H1 (cell line): ENCODE results near the gene ZNF48.

Source experiments
- BRCA1 ChIP-seq: IDR thresholded peaks from 2 replicates; pipeline ENCODE4 v1.6.1; 2012; ENCODE audit warnings: low read depth, low read length, improper control_type of control experiment
- CREB1 ChIP-seq: IDR thresholded peaks from 2 replicates; pipeline ENCODE4 v1.6.1; 2012; ENCODE audit warnings: inconsistent platforms
- CTCF ChIP-seq, 3 experiments: IDR thresholded peaks; 1 replicate in 2 of 3; 2 replicates in 1 of 3; pipeline versions ENCODE4 v1.5.1 to v1.6.1; 2011; ENCODE audit warnings: low read length in 3 of 3, mild to moderate bottlenecking in 3 of 3, inconsistent platforms in 2 of 3, low read depth in 1 of 3, moderate library complexity in 1 of 3; ENCODE audit not compliant: insufficient read depth in 1 of 3; ENCODE audit errors: control extremely low read depth in 1 of 3
- EZH2 ChIP-seq: fragments of 200-600 bp; sonication (generic); IDR thresholded peaks from 2 replicates; pipeline ENCODE4 v1.7.1; 2012; ENCODE audit warnings: low read depth, mild to moderate bottlenecking, moderate library complexity, low read length, inconsistent platforms; ENCODE audit not compliant: severe bottlenecking
- JUN ChIP-seq: IDR thresholded peaks from 2 replicates; pipeline ENCODE4 v1.6.1; 2011; ENCODE audit warnings: low read depth, mild to moderate bottlenecking, improper control_type of control experiment, low read length
- KDM1A ChIP-seq: fragments of 200-600, 300-600 bp; sonication (generic); IDR thresholded peaks from 2 replicates; pipeline ENCODE4 v1.7.1; 2016; ENCODE audit warnings: mild to moderate bottlenecking, low read length, borderline replicate concordance
- POLR2A ChIP-seq, 2 experiments: IDR thresholded peaks; 1 replicate in 1 of 2; 2 replicates in 1 of 2; pipeline ENCODE4 v1.6.1; 2011; ENCODE audit warnings: low read depth in 2 of 2, low read length in 2 of 2, mild to moderate bottlenecking in 2 of 2; ENCODE audit errors: control extremely low read depth in 1 of 2
- POLR2AphosphoS5 ChIP-seq: IDR thresholded peaks from 2 replicates; pipeline ENCODE4 v1.6.1; 2011; ENCODE audit warnings: low read depth, low read length
- SP1 ChIP-seq: IDR thresholded peaks from 2 replicates; pipeline ENCODE4 v1.6.1; 2011; ENCODE audit warnings: low read depth, low read length
- SRF ChIP-seq: IDR thresholded peaks from 2 replicates; pipeline ENCODE4 v1.6.1; 2011; ENCODE audit warnings: mild to moderate bottlenecking, low read depth, low read length, moderate library complexity
- ZNF274 ChIP-seq: IDR thresholded peaks from 2 replicates; pipeline ENCODE4 v1.7.0; 2012; ENCODE audit warnings: low read length, borderline replicate concordance; ENCODE audit errors: extremely low read depth

GRCh38 chr16:30416047-30416603, 20.9 kb downstream of the ZNF48 start:
- TF ChIP-seq SP1 (no peak), ZNF274 (no peak), EZH2 (no peak), CTCF (IDR thresholded peaks at IDR 0.05; ENCODE audit: control extremely low read depth in 1 of 3, insufficient read depth in 1 of 3, low read depth in 1 of 3, low read length in 3 of 3) (no peak), POLR2A (IDR thresholded peaks at IDR 0.05; ENCODE audit: control extremely low read depth in 1 of 2, low read depth in 2 of 2, low read length in 2 of 2) (no peak), KDM1A (no peak), BRCA1 (no peak), SRF (no peak), CREB1 (no peak), JUN (no peak), POLR2AphosphoS5 (no peak)
